Tibial nerve (tissue), 4 donors: ENCODE results near the gene ETV4.

Source experiments
- EP300 ChIP-seq, 2 donors: sonication (generic); formaldehyde crosslinking; IDR thresholded peaks; one replicate each; pipeline ENCODE4 v1.6.1; 2017; ENCODE audit warnings: antibody characterized with exemption in 2 of 2, mild to moderate bottlenecking in 1 of 2
- POLR2A ChIP-seq, 2 donors: fragments of 450-650 bp; IDR thresholded peaks; one replicate each; pipeline ENCODE4 v1.6.1; 2017; ENCODE audit warnings: antibody characterized with exemption in 2 of 2, mild to moderate bottlenecking in 2 of 2, moderate library complexity in 2 of 2
- TF ChIP-seq, protein P1 (sequence below), 5 experiments: fragments of 200-600 bp in 3 of 5; fragments of 450-650 bp in 2 of 5; sonication (generic) in 3 of 5; IDR thresholded peaks; one replicate each; pipeline ENCODE4 v1.5.1; 2016 to 2019; ENCODE audit warnings: antibody characterized with exemption in 5 of 5, mild to moderate bottlenecking in 3 of 5, moderate library complexity in 2 of 5

GRCh38 chr17:43573579-43574321 is 27.6 kb upstream of the ETV4 start:
- TF ChIP-seq, protein P1, sequence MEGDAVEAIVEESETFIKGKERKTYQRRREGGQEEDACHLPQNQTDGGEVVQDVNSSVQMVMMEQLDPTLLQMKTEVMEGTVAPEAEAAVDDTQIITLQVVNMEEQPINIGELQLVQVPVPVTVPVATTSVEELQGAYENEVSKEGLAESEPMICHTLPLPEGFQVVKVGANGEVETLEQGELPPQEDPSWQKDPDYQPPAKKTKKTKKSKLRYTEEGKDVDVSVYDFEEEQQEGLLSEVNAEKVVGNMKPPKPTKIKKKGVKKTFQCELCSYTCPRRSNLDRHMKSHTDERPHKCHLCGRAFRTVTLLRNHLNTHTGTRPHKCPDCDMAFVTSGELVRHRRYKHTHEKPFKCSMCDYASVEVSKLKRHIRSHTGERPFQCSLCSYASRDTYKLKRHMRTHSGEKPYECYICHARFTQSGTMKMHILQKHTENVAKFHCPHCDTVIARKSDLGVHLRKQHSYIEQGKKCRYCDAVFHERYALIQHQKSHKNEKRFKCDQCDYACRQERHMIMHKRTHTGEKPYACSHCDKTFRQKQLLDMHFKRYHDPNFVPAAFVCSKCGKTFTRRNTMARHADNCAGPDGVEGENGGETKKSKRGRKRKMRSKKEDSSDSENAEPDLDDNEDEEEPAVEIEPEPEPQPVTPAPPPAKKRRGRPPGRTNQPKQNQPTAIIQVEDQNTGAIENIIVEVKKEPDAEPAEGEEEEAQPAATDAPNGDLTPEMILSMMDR (IDR thresholded peaks at IDR 0.05): no peak
- no peak for TF ChIP-seq POLR2A (IDR thresholded peaks at IDR 0.05)
- no peak for TF ChIP-seq EP300 (IDR thresholded peaks at IDR 0.05)
